IPS DF 4.7 (cell line): ENCODE data around the gene MSANTD1.

Source experiments
- DNase-seq: peaks from one replicate; pipeline ENCODE4 v3.0.0-alpha.2; 2013; ENCODE audit warnings: low spot score; ENCODE audit errors: extremely low read depth

Gene MSANTD1

GRCh38 chr4:3262208-3263052 lies 13.5 kb downstream of the MSANTD1 start:
- no peak for DNase-seq

- DNase-seq = no peak
Observed at GRCh38 chr4:3263053-3263875, 14.3 kb downstream of the MSANTD1 start.

- DNase-seq = no peak
Observed at GRCh38 chr4:3263876-3264193, 14.9 kb downstream of the MSANTD1 start.

- DNase-seq = no peak
Observed at GRCh38 chr4:3266076-3266475, 17.1 kb downstream of the MSANTD1 start.

GRCh38 chr4:3267576-3268394 lies 18.8 kb downstream of the MSANTD1 start:
- no peak for DNase-seq

GRCh38 chr4:3268395-3269104 lies 19.6 kb downstream of the MSANTD1 start:
- no peak for DNase-seq

- DNase-seq = no peak
Observed at GRCh38 chr4:3269105-3269927, 20.4 kb downstream of the MSANTD1 start.

- no peak for DNase-seq
Observed at GRCh38 chr4:3269991-3270611, 21.1 kb downstream of the MSANTD1 start.

- no peak for DNase-seq
Observed at GRCh38 chr4:3271131-3271530, 22.2 kb downstream of the MSANTD1 start.

GRCh38 chr4:3276986-3277385 lies 28.0 kb downstream of the MSANTD1 start:
- DNase-seq = no peak

- no peak for DNase-seq
Observed at GRCh38 chr4:3280466-3280865, 31.5 kb downstream of the MSANTD1 start.

- no peak for DNase-seq
Observed at GRCh38 chr4:3283483-3283882, 34.5 kb downstream of the MSANTD1 start.

GRCh38 chr4:3283916-3284315 lies 35.0 kb downstream of the MSANTD1 start:
- no peak for DNase-seq

GRCh38 chr4:3284734-3285557 lies 36.0 kb downstream of the MSANTD1 start:
- no peak for DNase-seq

GRCh38 chr4:3285558-3286334 lies 36.8 kb downstream of the MSANTD1 start:
- DNase-seq = no peak

GRCh38 chr4:3286335-3287175 lies 37.6 kb downstream of the MSANTD1 start:
- no peak for DNase-seq

- no peak for DNase-seq
Observed at GRCh38 chr4:3287271-3287971, 38.5 kb downstream of the MSANTD1 start.
